GM12878 (cell line): Measurements from ENCODE around the gene DCDC2. TPM values are rescaled to one million over a fixed set of nuclear protein-coding genes. Genes with fewer than 3 reads are reported as not detected.

Source experiments
- ATAC-seq: fragments of 200-7000 bp; cut with Tn5 transposase; 3 replicates; pipeline ENCODE4 v1.9.1; 2020; ENCODE audit warnings: mild to moderate bottlenecking, moderate library complexity
- BruUV-seq: library from RNA; stranded (reverse); fragments of 400-500 nt; replicated peaks from 2 replicates; lab custom pipeline; 2021; lab: Mats Ljungman, UMichigan
- CTCF ChIA-PET: fragments of 300-600 bp; sonication (Branson Sonifier 250); formaldehyde crosslinking; extraction: SDS; loops from one replicate; lab custom pipeline; 2021; ENCODE audit warnings: inconsistent platforms; lab: Yijun Ruan, JAX
- POLR2A ChIA-PET: fragments of 350-600 bp; formaldehyde crosslinking; extraction: SDS; loops from one replicate; lab custom pipeline; 2021; ENCODE audit warnings: inconsistent platforms; lab: Charles Lee
- RAD21 ChIA-PET: fragments of 300-600 bp; sonication (Branson Sonifier 250); formaldehyde crosslinking; loops from one replicate; lab custom pipeline; 2023; ENCODE audit warnings: antibody characterized with exemption; ENCODE audit not compliant: unreplicated experiment; lab: Charles Lee
- SMC1A ChIA-PET: fragments of 300-600 bp; sonication (Branson Sonifier 250); formaldehyde crosslinking; loops from one replicate; lab custom pipeline; 2023; ENCODE audit not compliant: unreplicated experiment, uncharacterized antibody; lab: Charles Lee
- DNase-seq: peaks from one replicate; pipeline ENCODE4 v3.0.0-alpha.2; 2011; ENCODE audit warnings: low read depth, low spot score
- FAIRE-seq: peaks from 3 replicates; lab custom pipeline; 2011; peaks lifted over from hg19 to GRCh38; lab: Jason Lieb, UNC
- H2AFZ ChIP-seq: 2 replicates; pipeline ENCODE4 v1.6.0; 2011; ENCODE audit warnings: low read depth, low read length, control low read depth; ENCODE audit not compliant: control insufficient read depth
- H3K27ac ChIP-seq: 2 replicates; pipeline ENCODE4 v1.5.1; 2011; ENCODE audit warnings: control low read depth; ENCODE audit not compliant: control insufficient read depth, insufficient read depth
- H3K27me3 ChIP-seq, 2 experiments: replicated peaks in 1 of 2; 2 replicates each; pipeline versions ENCODE4 v1.6.0 to v1.6.1; 2011; ENCODE audit warnings: low read length in 1 of 2; ENCODE audit not compliant: control insufficient read depth in 2 of 2, insufficient read depth in 2 of 2
- H3K36me3 ChIP-seq, 2 experiments: 2 replicates each; pipeline ENCODE4 v1.5.1; 2011; ENCODE audit warnings: low read length in 1 of 2; ENCODE audit not compliant: control insufficient read depth in 2 of 2, insufficient read depth in 2 of 2
- H3K4me1 ChIP-seq: 2 replicates; pipeline ENCODE4 v1.6.1; 2011; ENCODE audit warnings: mild to moderate bottlenecking, low read length, moderate library complexity, mixed read lengths; ENCODE audit not compliant: control insufficient read depth, insufficient read depth
- H3K4me2 ChIP-seq: 2 replicates; pipeline ENCODE4 v1.6.0; 2011; ENCODE audit warnings: control low read depth; ENCODE audit not compliant: control insufficient read depth, insufficient read depth
- H3K4me3 ChIP-seq: fragments of 200-600 bp; sonication (generic); 2 replicates; pipeline ENCODE4 v1.5.1; 2016
- H3K79me2 ChIP-seq: 2 replicates; pipeline ENCODE4 v1.6.0; 2011; ENCODE audit warnings: low read length; ENCODE audit not compliant: control insufficient read depth, insufficient read depth
- H3K9ac ChIP-seq: 2 replicates; pipeline ENCODE4 v1.8.0; 2011; ENCODE audit warnings: low read length, control low read depth, mixed read lengths; ENCODE audit not compliant: control insufficient read depth, insufficient read depth
- H3K9me3 ChIP-seq: replicated peaks from 3 replicates; pipeline ENCODE4 v1.5.1; 2011; ENCODE audit warnings: mild to moderate bottlenecking, low read length; ENCODE audit not compliant: control insufficient read depth, insufficient read depth
- H4K20me1 ChIP-seq: 2 replicates; pipeline ENCODE4 v1.6.0; 2011; ENCODE audit not compliant: control insufficient read depth, insufficient read depth
- EED ChIP-seq: sonication (generic); IDR thresholded peaks from 2 replicates; pipeline ENCODE4 v1.6.1; 2016; ENCODE audit warnings: antibody characterized with exemption, low read depth
- WGBS: methylation state at CpG from one replicate; pipeline ENCODE4 v1.1.6; 2016; ENCODE audit warnings: low lambda C conversion rate; ENCODE audit not compliant: insufficient replicate concordance, insufficient coverage; ENCODE audit errors: missing lambda C conversion rate; 5-methylcytosine and 5-hydroxymethylcytosine counted together
- in situ Hi-C: fragments of 300-500 bp; cut with MboI; formaldehyde crosslinking; loops from 9 replicates; pipeline ENCODE4 v1.14.3; 2018; ENCODE audit warnings: mixed read lengths
- intact Hi-C: fragments of 100-400 bp; cut with micrococcal nuclease; formaldehyde crosslinking; loops from one replicate; pipeline ENCODE4 v1.14.2; 2022; ENCODE audit not compliant: unreplicated experiment
- polyA plus RNA-seq, 11 experiments: library from polyadenylated mRNA; depleted of rRNA in 4 of 11; unstranded in 6 of 11; stranded (reverse) in 5 of 11; fragments of >200 nt; fragmentation: Nextera tagmentation in 4 of 11; fragmentation: Illumina TruSeq in 1 of 11; extraction: Ambion mirVana in 4 of 11; extraction: Trizol in 1 of 11; gene quantifications; 1 replicate in 1 of 11; 2 replicates in 10 of 11; pipeline versions ENCODE4 v1.2.1 to v1.2.3, GENCODE V29; 2011 to 2016; ENCODE audit warnings: inconsistent platforms in 2 of 11, missing spikeins in 2 of 11, low read depth in 1 of 11
- total RNA-seq, 4 experiments: library from RNA; depleted of rRNA in 3 of 4; stranded (reverse); fragments of >200 nt in 3 of 4; fragmentation: Illumina TruSeq in 1 of 4; extraction: Trizol in 1 of 4; gene quantifications; 2 replicates each; pipeline versions ENCODE4 v1.2.1 to v1.2.3, GENCODE V29; 2013 to 2021
- TF ChIP-seq, protein P1 (sequence below): fragments of 450-650 bp; formaldehyde crosslinking; IDR thresholded peaks from 2 replicates; pipeline ENCODE4 v1.4.0; 2020; ENCODE audit warnings: mild to moderate bottlenecking, moderate library complexity
- TF ChIP-seq, protein P2 (sequence below): fragments of 450-650 bp; IDR thresholded peaks from 2 replicates; pipeline ENCODE4 v1.6.1; 2017; ENCODE audit warnings: mild to moderate bottlenecking, moderate library complexity

DCDC2 gene
- total and polyA plus RNA-seq, 10 of the 15 experiments (the other 5 are each of a cell fraction or from before 2014, with no cell fraction given), result under 0.01 to 0.03 TPM; not detected in 8

GRCh38 chr6:24253360-24253759, 104.5 kb downstream of the DCDC2 start (continued):
- TF ChIP-seq EED, result no peak
- TF ChIP-seq, protein P1, sequence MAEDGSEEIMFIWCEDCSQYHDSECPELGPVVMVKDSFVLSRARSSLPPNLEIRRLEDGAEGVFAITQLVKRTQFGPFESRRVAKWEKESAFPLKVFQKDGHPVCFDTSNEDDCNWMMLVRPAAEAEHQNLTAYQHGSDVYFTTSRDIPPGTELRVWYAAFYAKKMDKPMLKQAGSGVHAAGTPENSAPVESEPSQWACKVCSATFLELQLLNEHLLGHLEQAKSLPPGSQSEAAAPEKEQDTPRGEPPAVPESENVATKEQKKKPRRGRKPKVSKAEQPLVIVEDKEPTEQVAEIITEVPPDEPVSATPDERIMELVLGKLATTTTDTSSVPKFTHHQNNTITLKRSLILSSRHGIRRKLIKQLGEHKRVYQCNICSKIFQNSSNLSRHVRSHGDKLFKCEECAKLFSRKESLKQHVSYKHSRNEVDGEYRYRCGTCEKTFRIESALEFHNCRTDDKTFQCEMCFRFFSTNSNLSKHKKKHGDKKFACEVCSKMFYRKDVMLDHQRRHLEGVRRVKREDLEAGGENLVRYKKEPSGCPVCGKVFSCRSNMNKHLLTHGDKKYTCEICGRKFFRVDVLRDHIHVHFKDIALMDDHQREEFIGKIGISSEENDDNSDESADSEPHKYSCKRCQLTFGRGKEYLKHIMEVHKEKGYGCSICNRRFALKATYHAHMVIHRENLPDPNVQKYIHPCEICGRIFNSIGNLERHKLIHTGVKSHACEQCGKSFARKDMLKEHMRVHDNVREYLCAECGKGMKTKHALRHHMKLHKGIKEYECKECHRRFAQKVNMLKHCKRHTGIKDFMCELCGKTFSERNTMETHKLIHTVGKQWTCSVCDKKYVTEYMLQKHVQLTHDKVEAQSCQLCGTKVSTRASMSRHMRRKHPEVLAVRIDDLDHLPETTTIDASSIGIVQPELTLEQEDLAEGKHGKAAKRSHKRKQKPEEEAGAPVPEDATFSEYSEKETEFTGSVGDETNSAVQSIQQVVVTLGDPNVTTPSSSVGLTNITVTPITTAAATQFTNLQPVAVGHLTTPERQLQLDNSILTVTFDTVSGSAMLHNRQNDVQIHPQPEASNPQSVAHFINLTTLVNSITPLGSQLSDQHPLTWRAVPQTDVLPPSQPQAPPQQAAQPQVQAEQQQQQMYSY (CRISPR knock-in tag), result no peak

- ChIA-PET RAD21 (no interaction called here), POLR2A (no interaction called here), SMC1A (interaction anchor here (0.9 kb wide), 1 partner anchor 31 kb away, joined by 3 read pairs; no protein-coding TSS in a partner anchor), CTCF (no interaction called here)
- 8% methylated on average over 1 of the region's 1 CpG for WGBS
- FAIRE-seq, result no peak
- Histone ChIP-seq H3K27me3 (no peaks in the 10 kb centered on the region), H3K9ac (no peak overlapping the region), H3K4me1 (peaks cover 3% of the 10 kb centered on the region; the same call in 1 of the 2 replicates), H3K36me3 (no peaks in the 10 kb centered on the region), H2AFZ (no peak overlapping the region), H3K4me3 (no peak overlapping the region), H3K79me2 (no peaks in the 10 kb centered on the region), H3K27ac (no peak overlapping the region), H3K9me3 (no peaks in the 10 kb centered on the region), H4K20me1 (no peaks in the 10 kb centered on the region), H3K4me2 (no peak overlapping the region)
- BruUV-seq, result no TSS peak
- no peak for ATAC-seq
- TF ChIP-seq, protein P2, sequence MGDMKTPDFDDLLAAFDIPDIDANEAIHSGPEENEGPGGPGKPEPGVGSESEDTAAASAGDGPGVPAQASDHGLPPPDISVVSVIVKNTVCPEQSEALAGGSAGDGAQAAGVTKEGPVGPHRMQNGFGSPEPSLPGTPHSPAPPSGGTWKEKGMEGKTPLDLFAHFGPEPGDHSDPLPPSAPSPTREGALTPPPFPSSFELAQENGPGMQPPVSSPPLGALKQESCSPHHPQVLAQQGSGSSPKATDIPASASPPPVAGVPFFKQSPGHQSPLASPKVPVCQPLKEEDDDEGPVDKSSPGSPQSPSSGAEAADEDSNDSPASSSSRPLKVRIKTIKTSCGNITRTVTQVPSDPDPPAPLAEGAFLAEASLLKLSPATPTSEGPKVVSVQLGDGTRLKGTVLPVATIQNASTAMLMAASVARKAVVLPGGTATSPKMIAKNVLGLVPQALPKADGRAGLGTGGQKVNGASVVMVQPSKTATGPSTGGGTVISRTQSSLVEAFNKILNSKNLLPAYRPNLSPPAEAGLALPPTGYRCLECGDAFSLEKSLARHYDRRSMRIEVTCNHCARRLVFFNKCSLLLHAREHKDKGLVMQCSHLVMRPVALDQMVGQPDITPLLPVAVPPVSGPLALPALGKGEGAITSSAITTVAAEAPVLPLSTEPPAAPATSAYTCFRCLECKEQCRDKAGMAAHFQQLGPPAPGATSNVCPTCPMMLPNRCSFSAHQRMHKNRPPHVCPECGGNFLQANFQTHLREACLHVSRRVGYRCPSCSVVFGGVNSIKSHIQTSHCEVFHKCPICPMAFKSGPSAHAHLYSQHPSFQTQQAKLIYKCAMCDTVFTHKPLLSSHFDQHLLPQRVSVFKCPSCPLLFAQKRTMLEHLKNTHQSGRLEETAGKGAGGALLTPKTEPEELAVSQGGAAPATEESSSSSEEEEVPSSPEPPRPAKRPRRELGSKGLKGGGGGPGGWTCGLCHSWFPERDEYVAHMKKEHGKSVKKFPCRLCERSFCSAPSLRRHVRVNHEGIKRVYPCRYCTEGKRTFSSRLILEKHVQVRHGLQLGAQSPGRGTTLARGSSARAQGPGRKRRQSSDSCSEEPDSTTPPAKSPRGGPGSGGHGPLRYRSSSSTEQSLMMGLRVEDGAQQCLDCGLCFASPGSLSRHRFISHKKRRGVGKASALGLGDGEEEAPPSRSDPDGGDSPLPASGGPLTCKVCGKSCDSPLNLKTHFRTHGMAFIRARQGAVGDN, result no peak
- intact Hi-C loops, result no loop called here
- no peak for DNase-seq
- in situ Hi-C loops, result no loop called here
Measured at GRCh38 chr6:24252280-24252679, 105.6 kb downstream of the DCDC2 start.
